Nephron (organoid): ENCODE results near the gene LIMS3.
"Not testable (repeated sequence)": the region's sequence is repeated elsewhere in the genome, so short reads cannot be mapped to it uniquely, and the experiment has no call there.

Experiments used
- H3K27ac Mint-ChIP-seq, 3 experiments: 2 replicates each; pipeline ENCODE4 v1.8.0; 2020; ENCODE audit warnings: mixed read lengths in 3 of 3, mild to moderate bottlenecking in 2 of 3, moderate library complexity in 1 of 3
- H3K27me3 Mint-ChIP-seq: 2 replicates; pipeline ENCODE4 v1.8.0; 2021; ENCODE audit warnings: low read depth, mild to moderate bottlenecking, moderate library complexity, mixed read lengths
- H3K36me3 Mint-ChIP-seq: 2 replicates; pipeline ENCODE4 v1.8.0; 2020; ENCODE audit warnings: low read depth, mixed read lengths
- H3K4me1 Mint-ChIP-seq: 2 replicates; pipeline ENCODE4 v1.8.0; 2020; ENCODE audit warnings: mixed read lengths
- H3K4me3 Mint-ChIP-seq, 3 experiments: 2 replicates each; pipeline ENCODE4 v1.8.0; 2020; ENCODE audit warnings: mild to moderate bottlenecking in 3 of 3, mixed read lengths in 3 of 3, moderate library complexity in 2 of 3
- H3K9me3 Mint-ChIP-seq: 2 replicates; pipeline ENCODE4 v1.8.0; 2020; ENCODE audit warnings: mixed read lengths

Gene LIMS3

GRCh38 chr2:109910789-109911188, 12.3 kb downstream of the LIMS3 start:
- H3K27ac Mint-ChIP-seq, H3K9me3 Mint-ChIP-seq, H3K36me3 Mint-ChIP-seq, H3K4me1 Mint-ChIP-seq, H3K27me3 Mint-ChIP-seq, H3K4me3 Mint-ChIP-seq: not testable (repeated sequence)

GRCh38 chr2:109913911-109914310, 15.4 kb downstream of the LIMS3 start:
- not testable (repeated sequence) for H3K27ac Mint-ChIP-seq, H3K27me3 Mint-ChIP-seq, H3K36me3 Mint-ChIP-seq, H3K9me3 Mint-ChIP-seq, H3K4me3 Mint-ChIP-seq, H3K4me1 Mint-ChIP-seq

GRCh38 chr2:109914552-109914951, 16.1 kb downstream of the LIMS3 start:
- H3K4me1 Mint-ChIP-seq, H3K27me3 Mint-ChIP-seq, H3K27ac Mint-ChIP-seq, H3K4me3 Mint-ChIP-seq, H3K9me3 Mint-ChIP-seq, H3K36me3 Mint-ChIP-seq: not testable (repeated sequence)

GRCh38 chr2:109915830-109916229, 17.3 kb downstream of the LIMS3 start:
- H3K27me3 Mint-ChIP-seq, H3K27ac Mint-ChIP-seq, H3K36me3 Mint-ChIP-seq, H3K9me3 Mint-ChIP-seq, H3K4me3 Mint-ChIP-seq, H3K4me1 Mint-ChIP-seq: not testable (repeated sequence)

GRCh38 chr2:109920162-109920561, 21.7 kb downstream of the LIMS3 start:
- H3K27me3 Mint-ChIP-seq, H3K9me3 Mint-ChIP-seq, H3K4me1 Mint-ChIP-seq, H3K4me3 Mint-ChIP-seq, H3K36me3 Mint-ChIP-seq, H3K27ac Mint-ChIP-seq: not testable (repeated sequence)

- not testable (repeated sequence) for H3K9me3 Mint-ChIP-seq, H3K4me3 Mint-ChIP-seq
Observed at GRCh38 chr2:109921543-109922384, 23.3 kb downstream of the LIMS3 start.

GRCh38 chr2:109924481-109924880, 26.0 kb downstream of the LIMS3 start:
- H3K27me3 Mint-ChIP-seq, H3K27ac Mint-ChIP-seq, H3K9me3 Mint-ChIP-seq, H3K4me3 Mint-ChIP-seq, H3K4me1 Mint-ChIP-seq, H3K36me3 Mint-ChIP-seq: not testable (repeated sequence)

More at GRCh38 chr2:109921543-109922384, 23.3 kb downstream of the LIMS3 start:
- not testable (repeated sequence) for H3K36me3 Mint-ChIP-seq, H3K27ac Mint-ChIP-seq, H3K4me1 Mint-ChIP-seq, H3K27me3 Mint-ChIP-seq

GRCh38 chr2:109927803-109928202, 29.3 kb downstream of the LIMS3 start:
- H3K36me3 Mint-ChIP-seq, H3K27ac Mint-ChIP-seq, H3K27me3 Mint-ChIP-seq, H3K4me1 Mint-ChIP-seq, H3K4me3 Mint-ChIP-seq, H3K9me3 Mint-ChIP-seq: not testable (repeated sequence)

- H3K27ac Mint-ChIP-seq, H3K4me1 Mint-ChIP-seq, H3K9me3 Mint-ChIP-seq, H3K27me3 Mint-ChIP-seq, H3K4me3 Mint-ChIP-seq, H3K36me3 Mint-ChIP-seq: not testable (repeated sequence)
Observed at GRCh38 chr2:109929222-109929621, 30.7 kb downstream of the LIMS3 start.

GRCh38 chr2:109936534-109936933, 38.0 kb downstream of the LIMS3 start:
- H3K9me3 Mint-ChIP-seq, H3K36me3 Mint-ChIP-seq, H3K4me1 Mint-ChIP-seq, H3K27me3 Mint-ChIP-seq, H3K27ac Mint-ChIP-seq, H3K4me3 Mint-ChIP-seq: not testable (repeated sequence)

GRCh38 chr2:109945362-109945761, 46.9 kb downstream of the LIMS3 start:
- not testable (repeated sequence) for H3K4me1 Mint-ChIP-seq, H3K9me3 Mint-ChIP-seq, H3K36me3 Mint-ChIP-seq, H3K27me3 Mint-ChIP-seq, H3K4me3 Mint-ChIP-seq, H3K27ac Mint-ChIP-seq

- not testable (repeated sequence) for H3K4me3 Mint-ChIP-seq, H3K27me3 Mint-ChIP-seq, H3K27ac Mint-ChIP-seq, H3K36me3 Mint-ChIP-seq, H3K4me1 Mint-ChIP-seq, H3K9me3 Mint-ChIP-seq
Observed at GRCh38 chr2:109947262-109947958, 48.9 kb downstream of the LIMS3 start.

- H3K4me3 Mint-ChIP-seq, H3K4me1 Mint-ChIP-seq, H3K27me3 Mint-ChIP-seq, H3K9me3 Mint-ChIP-seq, H3K27ac Mint-ChIP-seq, H3K36me3 Mint-ChIP-seq: not testable (repeated sequence)
Observed at GRCh38 chr2:109947959-109948520, 49.6 kb downstream of the LIMS3 start.

- not testable (repeated sequence) for H3K9me3 Mint-ChIP-seq, H3K27me3 Mint-ChIP-seq, H3K4me1 Mint-ChIP-seq, H3K36me3 Mint-ChIP-seq, H3K4me3 Mint-ChIP-seq, H3K27ac Mint-ChIP-seq
Observed at GRCh38 chr2:109950146-109950843, 51.8 kb downstream of the LIMS3 start.

- H3K27ac Mint-ChIP-seq, H3K9me3 Mint-ChIP-seq, H3K4me3 Mint-ChIP-seq, H3K4me1 Mint-ChIP-seq, H3K27me3 Mint-ChIP-seq, H3K36me3 Mint-ChIP-seq: not testable (repeated sequence)
Observed at GRCh38 chr2:109963942-109964341, 65.5 kb downstream of the LIMS3 start.
